Jurkat, Clone E6-1 (cell line): ENCODE data around the gene PCDHGA3. TPM values are rescaled to one million over a fixed set of nuclear protein-coding genes. Genes with fewer than 3 reads are reported as not detected.
"Not testable (repeated sequence)": the region's sequence is repeated elsewhere in the genome, so short reads cannot be mapped to it uniquely, and the experiment has no call there.

Experiments used
- DNase-seq: peaks from one replicate; pipeline ENCODE4 v3.0.0-alpha.2; 2011; ENCODE audit warnings: low read depth, low spot score
- H3K4me3 ChIP-seq: 2 replicates; pipeline ENCODE4 v1.5.1; 2011; ENCODE audit warnings: mild to moderate bottlenecking, low read length, control low read depth, moderate library complexity
- polyA plus RNA-seq: library from polyadenylated mRNA; unstranded; fragments of >200 nt; gene quantifications from one replicate; pipeline ENCODE4 v1.2.1, GENCODE V29; 2012; ENCODE audit warnings: missing spikeins; ENCODE audit not compliant: insufficient read length, insufficient read depth

PCDHGA3 gene
- polyA plus RNA-seq, result not detected

GRCh38 chr5:141343242-141343952, at the start of gene PCDHGA3:
Gene PCDHGA3 (plus strand): TSS chr5:141343829. CDS start chr5:141344034, 205 bp downstream.
- no peak within 1 kb of the TSS for H3K4me3 ChIP-seq
- no peak for DNase-seq

- no peak for DNase-seq
- H3K4me3 ChIP-seq, result no peak overlapping the region
These were observed 45.3 kb upstream of the PCDHGA3 start for GRCh38 chr5:141298376-141298775.

GRCh38 chr5:141303756-141304155, 39.9 kb upstream of the PCDHGA3 start, which contains the start of gene SLC25A2:
Gene SLC25A2 (minus strand): TSS chr5:141304049. CDS start chr5:141303865, 184 bp downstream.
- H3K4me3 ChIP-seq, result no peak within 1 kb of the TSS
- no peak for DNase-seq

GRCh38 chr5:141306630-141307029, 37.0 kb upstream of the PCDHGA3 start:
- H3K4me3 ChIP-seq, result no peak overlapping the region
- DNase-seq, result no peak

- H3K4me3 ChIP-seq, result no peak overlapping the region
- DNase-seq, result no peak
These were observed 29.9 kb upstream of the PCDHGA3 start for GRCh38 chr5:141313711-141314110.

GRCh38 chr5:141316963-141317362, 26.7 kb upstream of the PCDHGA3 start:
- not testable (repeated sequence) for H3K4me3 ChIP-seq, DNase-seq

GRCh38 chr5:141319202-141319601, 24.4 kb upstream of the PCDHGA3 start:
- DNase-seq, result no peak
- H3K4me3 ChIP-seq, result no peak overlapping the region

- H3K4me3 ChIP-seq, result peak overlapping the region; percentile 84
- DNase-seq, result no peak
These were observed 23.9 kb upstream of the PCDHGA3 start for GRCh38 chr5:141319699-141320098.

GRCh38 chr5:141320225-141321169, 23.1 kb upstream of the PCDHGA3 start, which contains the start of gene TAF7:
Gene TAF7 (minus strand): TSS chr5:141320784. CDS start chr5:141320044, 740 bp downstream.
- H3K4me3 ChIP-seq, result peak within 1 kb of the TSS; percentile 84
- DNase-seq, result peak; percentile 88

GRCh38 chr5:141322261-141322660, 21.4 kb upstream of the PCDHGA3 start:
- DNase-seq, result no peak
- no peak overlapping the region for H3K4me3 ChIP-seq

- no peak overlapping the region for H3K4me3 ChIP-seq
- DNase-seq, result no peak
These were observed 17.4 kb upstream of the PCDHGA3 start for GRCh38 chr5:141326088-141326854.

- DNase-seq, result no peak
These were observed 15.4 kb upstream of the PCDHGA3 start for GRCh38 chr5:141328231-141328630.

GRCh38 chr5:141330299-141331080, 13.1 kb upstream of the PCDHGA3 start, which contains the start of gene PCDHGA1:
Gene PCDHGA1 (plus strand): TSS chr5:141330514.
- H3K4me3 ChIP-seq, result no peak within 1 kb of the TSS
- no peak for DNase-seq

More at GRCh38 chr5:141328231-141328630, 15.4 kb upstream of the PCDHGA3 start:
- no peak overlapping the region for H3K4me3 ChIP-seq

- H3K4me3 ChIP-seq, DNase-seq: not testable (repeated sequence)
These were observed 11.1 kb upstream of the PCDHGA3 start for GRCh38 chr5:141332571-141332970.

- H3K4me3 ChIP-seq, result no peak within 1 kb of the TSS
- DNase-seq, result no peak
These were observed 4.9 kb upstream of the PCDHGA3 start, which contains the start of gene PCDHGA2 for GRCh38 chr5:141338538-141339306. Gene PCDHGA2 (plus strand): TSS chr5:141338760.

GRCh38 chr5:141340781-141341354, 2.8 kb upstream of the PCDHGA3 start:
- not testable (repeated sequence) for DNase-seq

GRCh38 chr5:141342773-141343172, 856 bp upstream of the PCDHGA3 start:
- DNase-seq, result no peak
- no peak overlapping the region for H3K4me3 ChIP-seq

More at GRCh38 chr5:141340781-141341354, 2.8 kb upstream of the PCDHGA3 start:
- not testable (repeated sequence) for H3K4me3 ChIP-seq
